GM18526 (cell line): ENCODE measurements around the gene NSMCE3.
A peak's percentile ranks its signal among the peaks of the same experiment; 100 is the strongest.

Experiments
- POLR2A ChIP-seq: IDR thresholded peaks from 3 replicates; pipeline ENCODE4 v1.6.1; 2011; ENCODE audit not compliant: insufficient read length; ENCODE audit errors: extremely low read depth

NSMCE3 gene

DNA sequence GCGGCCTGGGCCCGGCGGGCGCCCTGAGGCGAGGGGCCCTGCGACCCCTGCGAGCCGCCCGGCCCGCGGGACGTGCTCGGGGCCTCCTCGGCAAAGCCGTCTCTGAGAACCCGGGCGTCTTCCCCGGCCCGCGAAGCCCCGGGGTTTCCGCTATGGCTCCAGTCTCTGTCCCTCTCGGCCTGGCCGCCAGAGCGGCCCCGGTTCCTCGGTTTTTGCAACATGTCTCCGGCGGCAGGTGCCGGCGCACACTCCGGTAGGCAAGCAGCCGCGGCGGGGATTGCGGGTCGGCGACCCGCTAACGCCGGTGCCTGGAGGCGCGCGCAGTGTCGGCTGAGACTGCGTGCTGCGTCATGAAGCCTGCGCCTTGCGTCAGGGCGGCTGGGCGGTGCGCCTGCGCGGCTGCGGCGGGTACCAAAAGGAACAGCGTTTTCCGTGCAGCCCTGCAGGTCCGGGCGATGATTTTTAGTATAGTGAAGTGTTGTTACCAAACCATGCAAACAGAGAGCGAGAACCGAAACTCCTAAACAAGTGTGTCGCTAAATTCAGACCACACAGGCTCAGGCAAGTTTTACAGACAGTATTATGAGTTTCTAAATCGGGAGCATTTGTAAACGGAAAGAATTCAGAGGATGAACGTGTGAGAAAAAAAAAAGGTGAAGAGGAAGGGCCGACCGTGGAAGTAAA lies at the start of gene NSMCE3:
NSMCE3 (minus strand) TSS at position 338 of the 684 bp plus-strand sequence; CDS start at position 221, 117 bp downstream.
- TF ChIP-seq POLR2A = peak; percentile 87

DNA sequence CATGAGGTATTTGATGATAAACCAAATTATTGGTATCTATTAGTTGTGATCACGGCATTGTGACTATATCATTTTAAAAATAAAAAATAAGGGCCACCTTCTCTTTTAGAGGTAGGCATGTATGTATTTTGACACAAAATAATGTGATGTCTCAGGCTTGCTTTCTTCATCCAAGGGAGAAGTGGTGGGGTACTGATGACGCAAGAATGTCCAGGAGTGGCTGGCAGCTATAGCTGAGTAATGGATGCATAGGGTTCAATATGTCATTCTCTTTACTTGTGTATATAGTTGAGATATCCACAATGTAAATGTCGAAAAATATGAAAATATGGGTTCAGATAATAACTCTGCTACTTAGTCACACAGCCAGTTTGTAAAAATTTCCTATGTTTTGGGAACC lies 46.8 kb upstream of the NSMCE3 start:
- no peak for TF ChIP-seq POLR2A

DNA sequence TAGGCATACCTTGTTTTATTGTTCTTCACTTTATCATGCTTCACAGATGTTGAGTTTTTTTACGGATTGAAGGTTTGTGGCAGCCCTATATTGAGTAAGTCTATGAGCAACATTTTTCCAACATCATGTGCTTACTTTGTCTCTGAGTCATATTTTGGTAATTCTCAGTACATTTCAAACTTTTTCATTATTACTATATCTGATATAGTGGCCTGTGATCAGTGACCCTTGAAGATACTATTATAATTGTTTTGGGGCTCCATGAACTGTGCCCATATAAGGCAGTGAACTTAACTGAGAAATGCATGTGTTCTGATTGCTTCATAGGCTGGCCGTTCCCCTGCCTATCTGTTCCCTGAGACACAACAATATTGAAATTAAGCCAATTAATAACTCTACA lies 42.8 kb upstream of the NSMCE3 start:
- no peak for TF ChIP-seq POLR2A

DNA sequence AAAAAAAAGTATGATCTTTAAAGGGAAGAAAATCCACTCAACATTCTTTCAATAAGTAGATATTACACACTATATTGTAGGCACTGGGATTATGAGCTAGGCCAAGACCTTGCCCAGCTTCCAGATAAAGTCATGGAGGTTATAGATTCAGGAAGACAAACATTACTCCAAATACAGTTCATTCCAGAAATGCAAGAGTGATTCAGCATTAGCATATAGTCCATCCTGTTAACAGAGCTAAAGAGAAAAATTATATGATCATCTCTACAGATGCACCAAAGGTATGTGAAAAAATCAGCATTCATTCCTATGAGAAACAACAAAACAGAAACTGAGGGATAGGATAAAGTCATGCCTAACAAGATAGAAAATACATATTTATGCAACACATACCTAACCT lies 42.1 kb upstream of the NSMCE3 start:
- no peak for TF ChIP-seq POLR2A

DNA sequence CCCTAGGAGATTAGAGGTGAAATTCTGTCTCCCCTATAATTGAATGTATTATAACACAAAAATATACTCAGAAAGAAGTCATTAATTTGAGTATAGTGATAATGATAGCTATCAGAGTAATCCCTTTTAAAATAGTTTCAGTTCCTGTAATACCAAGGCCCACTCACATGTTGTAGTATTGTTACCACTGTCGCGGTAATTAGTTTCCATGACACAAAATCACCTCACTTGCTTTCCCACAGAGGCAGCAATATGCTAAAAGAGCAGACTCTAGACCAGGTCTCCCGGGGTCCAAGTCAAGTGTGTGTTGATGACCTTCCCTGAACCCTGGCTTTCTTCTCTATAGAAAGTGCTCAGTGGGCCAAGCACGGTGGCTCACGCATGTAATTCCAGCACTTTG lies 39.5 kb upstream of the NSMCE3 start:
- TF ChIP-seq POLR2A = no peak

DNA sequence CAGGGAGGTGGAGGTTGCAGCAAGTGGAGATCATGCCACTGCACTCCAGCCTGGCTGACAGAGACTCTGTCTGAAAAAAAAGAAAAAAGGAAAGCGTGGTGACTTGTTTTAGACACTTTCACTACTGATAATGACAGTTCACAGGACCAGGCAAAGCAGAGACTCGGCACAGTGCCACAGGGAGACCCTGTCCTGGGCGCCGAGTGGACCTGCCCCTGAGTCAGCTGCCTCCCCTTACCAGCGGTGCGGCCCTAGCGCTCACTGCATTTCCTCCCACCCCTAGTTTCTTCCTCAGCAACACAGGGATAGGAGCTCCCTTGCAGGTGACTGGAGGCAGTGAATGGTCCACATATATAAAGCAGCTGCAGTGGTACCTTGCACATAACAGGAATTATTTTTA lies 38.7 kb upstream of the NSMCE3 start:
- no peak for TF ChIP-seq POLR2A

DNA sequence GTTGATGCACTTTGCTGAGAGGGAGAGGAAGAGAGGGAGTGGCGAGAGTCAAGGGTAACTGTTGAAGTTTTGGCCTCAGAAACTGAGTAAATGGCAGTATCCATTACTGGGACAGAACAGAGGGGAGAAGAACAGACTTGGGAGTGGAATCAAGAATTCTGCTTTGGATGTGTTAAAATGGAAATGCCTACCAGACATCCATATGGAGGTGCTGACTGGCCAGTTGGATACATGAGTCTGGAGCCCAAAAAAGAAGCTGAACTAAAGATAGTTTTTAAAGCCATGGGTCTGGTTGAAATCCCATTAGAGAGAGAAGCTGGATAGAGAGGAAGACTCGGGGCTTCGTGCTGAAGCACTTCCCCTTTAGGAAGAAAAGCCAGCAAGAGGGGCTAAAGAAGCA lies 35.9 kb upstream of the NSMCE3 start:
- no peak for TF ChIP-seq POLR2A

DNA sequence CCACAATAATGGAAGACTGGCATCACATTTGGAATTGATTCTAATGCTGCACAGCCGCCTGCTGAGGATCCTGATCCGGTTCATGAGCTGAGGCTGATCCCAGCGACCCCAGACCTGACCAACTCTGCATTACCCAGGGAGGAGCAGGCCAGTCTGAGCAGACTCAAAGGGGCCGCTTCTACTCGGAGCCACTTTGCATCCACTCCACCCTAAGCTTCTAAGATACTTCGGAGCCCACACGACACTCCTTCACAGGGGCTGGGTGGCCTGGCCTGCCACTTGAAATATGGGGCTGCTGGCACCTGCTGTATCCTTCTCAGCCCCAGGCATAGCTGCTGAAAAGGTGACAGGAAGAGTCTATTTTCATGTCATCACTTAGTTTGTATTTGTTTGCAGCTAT lies 33.2 kb upstream of the NSMCE3 start:
- TF ChIP-seq POLR2A = no peak

DNA sequence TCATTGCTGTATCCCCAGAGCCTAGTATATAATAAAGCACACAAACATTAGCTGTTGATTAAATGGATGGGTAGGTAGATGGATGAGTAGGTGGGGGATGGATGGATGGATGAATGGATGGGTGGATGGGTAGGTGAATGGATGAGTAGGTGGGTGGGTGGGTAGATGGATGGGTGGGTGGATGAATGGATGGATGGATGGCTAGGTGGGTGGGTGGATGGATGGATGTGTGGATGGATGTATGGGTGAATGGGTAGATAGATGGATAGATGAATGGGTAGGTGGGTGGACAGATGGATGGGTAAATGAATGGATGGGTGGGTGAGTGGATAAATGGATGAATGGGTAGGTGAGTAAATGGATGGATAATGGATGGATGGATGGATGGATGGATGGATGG lies 30.2 kb upstream of the NSMCE3 start:
- no peak for TF ChIP-seq POLR2A

DNA sequence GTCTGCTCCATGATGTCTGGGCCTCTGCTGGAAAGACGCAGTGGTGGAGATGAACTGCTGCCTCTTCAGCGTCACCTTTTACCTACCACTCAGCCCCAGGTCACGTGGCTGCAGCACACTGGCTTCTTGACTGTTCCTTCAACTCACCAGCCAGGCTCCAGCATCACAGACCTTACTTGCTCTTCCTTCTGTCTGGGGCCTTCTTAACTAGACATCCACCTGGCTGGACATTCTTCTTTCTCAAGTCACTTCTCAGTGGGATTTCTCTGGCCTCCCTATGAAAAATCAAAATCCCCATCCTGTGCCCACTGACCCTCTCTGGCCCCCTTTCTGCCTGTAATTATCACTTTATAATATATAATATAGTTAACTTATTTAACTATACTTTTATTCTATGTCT lies 29.7 kb upstream of the NSMCE3 start:
- no peak for TF ChIP-seq POLR2A

DNA sequence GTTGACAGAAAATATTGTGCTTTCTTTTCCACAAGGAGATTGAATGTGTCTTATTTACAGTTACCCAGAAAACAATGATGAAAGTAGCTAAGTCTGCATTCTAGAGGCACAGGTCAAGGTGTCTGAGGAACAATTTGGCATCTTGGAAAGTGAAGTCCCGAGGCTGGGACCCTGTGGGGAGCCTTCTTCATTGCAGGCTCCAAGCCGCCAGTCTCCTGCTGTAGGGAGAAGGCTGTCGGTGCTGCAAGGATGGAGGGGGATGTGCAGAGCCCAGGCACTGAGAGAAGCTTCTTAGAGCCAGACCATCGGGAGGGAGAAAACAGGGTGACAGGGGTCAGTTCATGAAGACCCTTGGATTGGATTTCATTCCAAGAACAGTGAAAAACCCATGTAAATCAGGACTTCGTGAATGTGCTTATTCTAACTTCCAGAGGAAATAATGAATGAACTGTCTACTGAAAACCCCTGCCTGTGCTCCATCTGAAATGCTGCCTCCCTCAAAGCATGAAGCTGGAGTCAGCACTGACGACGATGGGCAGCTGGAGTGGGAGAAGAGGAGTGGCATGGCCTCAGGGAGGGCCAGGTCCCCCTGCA lies 25.2 kb upstream of the NSMCE3 start:
- no peak for TF ChIP-seq POLR2A

DNA sequence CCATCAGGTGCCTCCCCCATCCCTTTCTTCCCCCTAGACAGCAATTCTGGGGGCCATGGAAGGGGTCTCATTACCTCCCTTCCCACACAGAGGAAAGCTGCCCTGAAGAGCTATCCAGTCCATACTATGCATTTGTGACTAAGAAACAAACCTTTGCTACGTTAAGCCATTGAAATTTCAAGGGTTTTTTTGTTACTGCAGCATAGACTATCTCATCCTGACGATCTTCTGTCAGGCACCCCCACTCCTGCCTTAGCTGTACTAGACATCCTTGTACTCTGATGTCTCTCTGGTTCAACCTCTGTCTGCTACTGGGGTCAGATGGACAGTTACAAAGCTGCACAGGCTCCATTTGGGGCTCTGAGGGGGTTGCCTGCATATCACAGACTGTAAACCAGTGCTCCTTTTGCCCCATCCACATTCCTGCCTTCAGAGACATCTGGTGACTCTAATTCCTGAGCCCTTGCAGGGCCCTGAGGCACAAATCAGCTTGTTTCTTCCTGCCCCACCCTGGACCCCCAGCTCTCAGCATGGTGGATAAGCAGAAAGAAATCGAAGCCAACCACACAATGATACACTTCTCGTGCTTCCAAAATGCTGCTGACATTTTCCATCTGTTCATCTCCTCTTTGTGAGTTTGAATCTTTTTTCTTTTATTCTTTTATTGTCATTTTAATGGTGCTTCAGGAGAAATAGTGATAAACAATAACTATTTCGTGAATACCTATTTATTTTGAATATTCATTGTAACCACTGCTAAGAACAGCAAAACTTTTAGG lies 21.6 kb upstream of the NSMCE3 start:
- TF ChIP-seq POLR2A = no peak

DNA sequence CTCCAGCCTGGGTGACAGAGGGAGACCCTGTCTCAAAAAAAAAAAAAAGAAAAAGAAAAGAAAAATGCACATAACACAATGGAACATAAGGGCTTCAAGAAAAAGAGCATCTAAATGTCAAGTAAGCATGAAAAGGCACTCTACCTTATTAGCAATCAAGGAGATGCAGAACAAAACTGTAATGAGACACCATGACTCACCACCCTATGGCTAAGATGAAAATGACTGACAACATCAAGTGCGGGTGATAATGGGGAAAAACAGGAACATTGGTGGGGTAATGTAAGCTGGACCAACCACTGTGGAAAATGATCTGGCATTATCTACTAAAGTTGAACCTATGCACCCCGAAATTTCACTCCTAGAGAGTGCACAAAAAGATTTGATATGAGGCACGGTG lies 19.6 kb upstream of the NSMCE3 start:
- TF ChIP-seq POLR2A = no peak

DNA sequence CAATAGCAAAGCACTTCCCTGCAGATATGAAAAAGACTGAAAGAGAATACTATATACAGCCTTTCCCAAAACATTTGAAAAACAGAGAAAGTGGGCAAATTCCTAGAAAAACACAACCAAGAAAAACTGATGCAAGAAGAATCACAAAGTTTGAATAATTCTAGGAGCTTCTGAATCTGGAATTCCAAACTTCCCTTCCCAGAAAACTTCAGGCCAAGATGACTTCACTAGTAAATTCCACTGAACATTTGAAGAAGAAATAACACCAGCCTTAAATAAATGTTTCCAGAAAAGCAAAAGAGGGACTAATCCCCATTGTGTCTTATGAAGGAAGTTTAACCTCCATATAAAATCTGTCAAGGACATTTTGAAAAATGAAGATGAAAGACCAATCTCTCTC lies 15.8 kb upstream of the NSMCE3 start:
- no peak for TF ChIP-seq POLR2A

DNA sequence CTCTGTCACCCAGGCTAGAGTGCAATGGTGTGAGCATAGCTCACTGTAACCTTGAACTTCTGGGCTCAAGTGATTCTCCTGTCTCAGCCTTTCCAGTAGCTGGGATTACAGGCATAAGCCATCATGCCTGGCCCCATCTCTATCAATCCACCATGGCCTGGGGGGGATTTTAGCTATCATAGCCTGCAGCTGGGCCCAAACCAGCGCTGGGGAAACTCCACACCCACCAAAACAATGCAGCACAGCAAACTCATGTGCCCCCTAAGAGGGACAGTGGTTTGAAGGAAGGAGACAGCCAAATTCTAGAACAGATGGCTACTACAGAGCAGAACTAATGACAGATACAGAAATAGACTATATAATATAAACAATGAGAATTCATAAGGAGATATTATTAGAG lies 13.8 kb upstream of the NSMCE3 start:
- TF ChIP-seq POLR2A = no peak

DNA sequence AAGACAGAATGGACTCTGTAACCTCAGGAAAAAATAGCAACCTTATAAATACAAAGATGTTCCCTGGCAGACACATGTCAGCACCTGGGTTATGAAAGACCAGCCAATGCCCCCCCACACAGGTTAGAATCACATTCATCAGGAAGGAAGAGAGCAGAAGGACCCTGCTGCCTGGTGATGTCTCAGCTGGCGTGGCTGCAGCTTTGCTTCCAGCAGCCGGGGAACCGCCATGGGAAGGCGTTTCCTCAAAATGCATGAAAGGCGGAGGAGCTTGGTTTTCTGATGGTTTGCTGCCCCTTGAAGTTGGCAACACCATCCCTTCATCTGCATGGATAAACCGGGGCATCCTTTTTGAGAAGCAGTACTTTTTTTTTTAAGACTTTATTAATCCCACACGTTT lies 10.9 kb upstream of the NSMCE3 start:
- TF ChIP-seq POLR2A = no peak

DNA sequence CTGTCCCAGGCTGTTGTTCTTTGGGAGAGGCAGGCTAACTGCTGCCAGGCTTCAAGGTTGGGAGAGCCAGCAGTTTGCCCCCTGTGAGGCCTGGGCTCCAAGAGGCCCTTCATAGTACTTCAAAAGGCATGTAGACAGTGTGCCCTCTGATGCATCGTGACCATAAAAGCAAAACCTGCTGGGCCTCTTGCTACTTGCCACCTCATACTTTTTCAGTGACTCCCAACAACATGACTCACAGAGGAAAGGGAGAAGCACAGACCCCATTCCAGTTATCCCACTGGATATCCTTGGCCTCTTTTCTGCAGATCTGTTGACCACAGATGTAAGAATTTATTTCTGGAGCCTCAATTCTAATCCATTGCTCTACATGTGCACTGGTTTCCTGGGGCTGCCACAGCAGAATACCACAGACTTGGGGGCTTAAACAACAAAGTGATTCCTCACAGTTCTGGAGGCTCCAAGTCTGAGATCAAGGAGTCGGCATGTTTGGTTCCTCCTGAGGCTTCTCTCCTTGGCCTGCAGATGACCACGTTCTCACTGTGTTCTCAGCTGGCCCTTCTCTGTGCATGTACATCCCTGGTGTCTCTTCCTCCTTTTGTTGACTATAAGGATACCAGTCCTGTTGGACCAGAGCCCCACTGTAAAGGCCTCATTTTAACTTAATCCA lies 8.9 kb upstream of the NSMCE3 start:
- no peak for TF ChIP-seq POLR2A

DNA sequence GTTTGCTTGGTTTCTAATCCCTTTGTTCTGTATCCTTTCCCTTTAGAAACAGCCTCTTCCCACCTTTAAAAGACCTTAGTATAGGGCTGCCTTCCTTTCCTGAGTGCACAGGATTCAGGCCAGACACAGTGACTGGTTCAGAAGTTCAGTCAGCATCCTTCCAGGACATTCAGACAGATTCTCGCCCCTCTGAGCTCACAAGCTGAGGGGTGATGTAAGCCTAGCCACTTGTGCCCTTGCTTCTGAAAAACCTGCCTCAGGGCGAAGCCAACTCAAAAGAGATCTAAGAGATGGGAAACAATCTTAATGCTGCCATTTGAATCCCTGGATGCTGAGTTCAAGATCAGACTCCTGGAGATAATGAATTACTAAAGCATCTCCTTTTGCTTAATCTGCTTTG lies 6.7 kb upstream of the NSMCE3 start:
- no peak for TF ChIP-seq POLR2A
